ENCODE results near the gene ARPC5L.
A peak's percentile ranks its signal among the peaks of the same experiment; 100 is the strongest.

Gene ARPC5L

GRCh38 chr9:124868511-124869465, 6.9 kb downstream of the ARPC5L start:
- DNase-seq = peak; percentile 90

DNA sequence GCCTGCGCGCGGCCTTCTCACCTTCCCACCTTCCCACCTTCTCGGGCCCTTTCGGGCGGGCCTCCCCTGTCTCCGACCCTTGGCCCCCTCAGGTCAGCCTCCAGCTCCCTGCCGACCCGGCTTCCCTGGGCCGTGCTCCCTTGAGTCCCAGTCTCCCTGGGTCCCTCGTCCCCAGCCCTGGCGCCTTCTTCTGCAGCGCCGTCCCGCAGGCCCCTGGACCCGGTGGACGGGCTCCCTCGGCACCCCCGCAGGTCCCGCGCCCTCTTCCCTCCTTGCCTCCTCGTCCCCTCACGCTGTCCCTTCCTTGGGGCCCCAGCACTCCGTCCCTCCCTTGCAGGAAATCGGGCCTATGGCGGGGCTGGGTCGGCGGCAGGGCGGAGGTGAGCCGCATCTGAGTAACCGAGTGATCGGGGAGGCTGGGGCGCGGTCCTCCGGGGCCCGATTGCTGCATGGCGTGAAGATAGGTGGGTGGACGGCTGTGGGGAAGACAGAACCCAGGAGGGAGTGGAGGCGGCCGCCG, 7.6 kb downstream of the ARPC5L start:
- DNase-seq = peak; percentile 31

DNA sequence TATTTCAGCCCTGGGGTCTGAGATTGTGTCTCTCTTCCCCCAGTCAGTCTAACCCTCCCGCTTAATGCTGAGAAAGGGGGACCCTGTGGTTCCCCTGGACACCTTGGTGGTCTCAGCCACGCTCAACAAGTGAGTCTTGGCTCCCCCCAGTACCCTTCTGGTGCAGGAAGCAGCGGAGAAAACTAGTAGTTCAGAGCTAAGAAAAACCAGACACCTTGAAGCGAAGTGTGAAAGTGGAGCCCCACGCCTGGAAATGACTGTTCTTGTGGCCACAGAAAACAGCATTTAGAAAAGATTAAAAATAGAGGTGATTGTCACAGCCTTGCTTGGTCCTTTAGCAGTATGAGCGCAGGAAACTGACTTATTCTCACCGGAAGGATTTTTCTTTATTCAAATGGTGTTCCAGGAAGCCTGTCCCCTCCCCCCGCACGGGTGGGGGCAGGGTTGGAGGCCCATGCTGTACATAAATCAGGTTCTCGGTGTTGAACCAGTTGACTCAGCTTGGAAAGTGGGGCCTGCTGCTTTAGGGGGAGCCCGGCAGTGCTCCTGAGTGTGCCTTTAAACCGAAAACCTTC, 8.1 kb downstream of the ARPC5L start:
- DNase-seq = peak; percentile 44

DNA sequence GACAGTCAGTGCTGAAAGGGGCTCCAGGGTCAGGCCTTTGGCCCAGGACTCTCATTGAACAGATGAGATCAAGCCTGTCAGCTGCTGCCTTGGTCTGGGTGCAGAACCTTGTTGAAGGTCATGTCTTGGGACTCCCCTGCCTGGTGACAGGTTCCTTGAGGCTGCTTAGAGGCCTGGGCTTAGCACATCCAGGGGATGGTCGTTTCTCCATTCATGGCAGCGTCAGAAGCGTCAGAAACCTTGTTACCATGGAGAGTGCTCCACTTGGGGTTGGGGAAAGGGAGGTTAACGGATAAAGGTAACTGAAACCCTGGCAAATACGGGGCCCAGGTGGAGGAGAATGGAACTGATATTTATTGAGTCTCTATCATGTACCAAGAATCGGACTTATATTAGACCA, 8.8 kb downstream of the ARPC5L start:
- no peak for DNase-seq

DNA sequence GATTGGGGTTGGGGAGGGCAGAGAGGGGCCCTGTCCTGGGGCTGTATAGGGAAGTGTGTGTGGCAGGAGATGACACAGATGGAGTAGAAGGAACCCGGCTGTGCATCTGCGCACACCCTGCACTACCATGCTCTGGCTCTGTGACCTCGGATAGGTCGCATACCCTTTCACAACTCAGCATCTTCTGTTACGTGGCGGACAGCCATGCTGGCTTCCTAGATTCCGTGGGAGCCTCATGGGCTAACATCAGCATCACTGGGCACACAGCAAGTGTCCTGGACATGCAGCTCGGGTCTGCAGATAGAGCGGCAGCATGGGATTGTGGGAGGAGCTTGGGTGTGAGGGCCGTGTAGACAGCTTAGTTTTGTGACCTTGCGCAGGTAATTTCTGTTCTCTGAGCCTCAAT, 9.2 kb downstream of the ARPC5L start:
- no peak for DNase-seq

DNA sequence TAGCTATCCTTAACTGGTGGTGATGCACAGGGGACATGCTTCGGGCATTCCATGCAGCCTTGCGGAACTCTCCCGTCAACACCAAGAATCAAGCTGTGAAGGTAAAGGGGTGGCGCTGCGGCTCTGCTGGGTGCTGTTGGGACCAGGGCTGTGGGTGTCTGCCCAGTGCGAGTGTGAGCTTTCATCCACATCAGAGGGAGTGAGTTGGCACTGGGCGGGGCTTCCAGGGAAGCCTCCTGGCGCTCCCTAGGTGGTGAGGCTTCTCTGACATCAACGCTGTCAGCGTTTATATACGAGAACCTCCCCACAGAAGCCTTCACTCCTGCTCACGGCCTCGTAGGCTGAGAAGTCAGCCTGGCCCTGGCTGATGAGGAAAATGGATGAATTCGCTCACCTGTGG, 11.7 kb downstream of the ARPC5L start:
- DNase-seq = no peak

DNA sequence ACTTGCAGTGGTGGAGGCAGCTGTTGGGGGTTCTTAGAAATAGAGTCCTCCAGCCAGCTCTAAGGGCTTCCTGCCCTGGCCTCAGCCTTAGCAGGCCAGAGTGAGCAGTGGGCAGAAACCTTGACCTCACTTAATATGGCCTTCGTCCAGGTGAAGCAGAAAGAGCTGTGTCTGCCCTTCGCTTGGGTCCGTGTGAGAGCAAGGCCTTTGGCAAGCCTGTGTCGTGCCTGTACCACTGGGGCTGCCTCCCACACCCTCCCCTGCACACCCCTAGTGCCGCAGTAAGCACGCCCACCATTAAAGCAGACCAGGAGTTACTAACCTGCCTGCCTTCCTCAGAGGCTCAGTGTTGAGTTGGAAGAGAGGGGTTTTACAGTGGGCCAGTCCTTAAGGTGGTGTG, 13.6 kb downstream of the ARPC5L start:
- DNase-seq = no peak

DNA sequence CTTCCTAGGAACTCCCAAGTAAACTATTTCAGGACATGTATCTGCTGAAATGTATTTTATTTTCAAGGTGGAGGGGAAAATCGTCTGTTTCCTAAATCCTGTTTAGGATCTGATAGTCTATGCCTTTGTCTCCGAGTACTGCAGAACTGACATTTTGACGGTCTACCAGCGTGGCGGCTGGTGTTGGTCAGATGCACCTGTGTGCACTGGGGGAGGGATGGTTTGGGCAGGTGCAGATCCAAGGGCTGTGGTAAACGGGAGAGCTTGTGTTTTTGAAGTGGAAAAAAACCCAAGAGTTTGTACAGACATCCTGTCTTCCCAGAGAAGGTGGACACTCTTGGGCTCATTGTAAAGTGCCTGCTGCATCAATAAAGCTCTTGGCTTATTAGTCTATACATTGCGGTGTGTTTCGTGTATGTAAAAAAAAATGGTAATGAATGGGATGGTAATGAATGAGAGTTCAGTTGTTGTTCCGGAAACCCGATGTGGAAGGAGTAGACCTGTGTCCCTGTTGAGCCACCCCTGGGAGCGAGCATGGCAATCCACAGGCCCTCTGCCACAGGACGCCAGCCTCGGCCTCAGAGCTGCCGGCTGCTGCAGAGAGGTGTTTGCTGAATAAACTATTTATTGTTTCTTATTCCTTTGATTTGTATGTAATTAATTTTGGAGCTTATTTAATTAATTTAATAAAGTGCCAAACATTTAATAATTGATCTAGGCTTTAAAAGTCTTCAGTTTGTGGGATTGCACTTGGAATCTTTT, 15.3 kb downstream of the ARPC5L start:
- DNase-seq = no peak

GRCh38 chr9:124878021-124878420, 16.1 kb downstream of the ARPC5L start:
- no peak for DNase-seq

- DNase-seq = no peak
Measured at GRCh38 chr9:124878518-124878917, 16.6 kb downstream of the ARPC5L start.

DNA sequence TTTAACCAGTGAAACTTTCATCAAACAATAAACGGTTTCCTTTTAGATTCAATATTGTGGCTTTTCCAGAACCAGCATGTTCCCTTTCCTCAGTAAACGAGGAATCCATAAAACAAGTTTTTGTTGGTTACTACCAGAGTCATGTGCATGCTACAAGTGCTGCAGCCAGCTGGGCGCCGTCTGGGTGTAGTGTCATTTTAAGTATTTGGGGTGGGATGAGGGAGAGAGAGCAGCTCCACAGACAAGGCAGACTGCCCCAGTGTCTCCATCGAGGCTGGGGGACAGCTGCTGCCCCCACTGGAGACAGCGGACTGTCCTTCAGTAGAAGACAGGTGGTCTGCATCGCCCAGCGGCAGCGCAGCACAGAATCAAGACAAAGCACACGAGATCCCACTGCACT, 17.3 kb downstream of the ARPC5L start:
- DNase-seq = no peak

- no peak for DNase-seq
Measured at GRCh38 chr9:124880501-124880900, 18.6 kb downstream of the ARPC5L start.

DNA sequence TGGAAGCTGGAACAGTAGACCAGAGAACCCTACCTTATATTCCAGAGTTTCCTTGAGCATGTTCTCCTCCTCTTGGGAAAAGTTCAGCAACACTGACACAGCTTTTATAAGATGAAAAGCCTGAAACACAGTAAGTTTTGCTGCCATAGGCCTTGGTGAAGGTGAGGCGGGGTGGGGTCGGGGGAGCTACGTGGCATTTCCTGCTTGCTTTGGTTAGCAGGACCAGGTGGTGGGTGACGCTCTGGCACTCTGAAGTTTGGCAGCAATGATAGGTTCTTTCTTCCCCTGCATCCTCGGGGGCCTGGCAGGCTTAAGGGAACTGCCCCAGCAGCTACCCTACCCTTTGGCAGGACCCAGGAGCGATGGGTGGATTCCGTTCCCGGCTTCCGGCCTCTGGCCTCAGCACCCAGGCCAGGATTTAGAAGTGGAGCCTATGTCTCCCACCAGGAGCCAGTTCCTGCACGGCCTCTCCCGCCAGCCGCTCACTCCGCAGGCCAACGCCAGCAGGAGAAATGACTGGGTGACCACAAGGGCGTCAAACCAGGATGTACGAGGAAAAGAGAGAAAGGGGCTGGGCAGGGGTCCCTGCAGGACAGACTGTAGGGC, 19.3 kb downstream of the ARPC5L start:
- no peak for DNase-seq

DNA sequence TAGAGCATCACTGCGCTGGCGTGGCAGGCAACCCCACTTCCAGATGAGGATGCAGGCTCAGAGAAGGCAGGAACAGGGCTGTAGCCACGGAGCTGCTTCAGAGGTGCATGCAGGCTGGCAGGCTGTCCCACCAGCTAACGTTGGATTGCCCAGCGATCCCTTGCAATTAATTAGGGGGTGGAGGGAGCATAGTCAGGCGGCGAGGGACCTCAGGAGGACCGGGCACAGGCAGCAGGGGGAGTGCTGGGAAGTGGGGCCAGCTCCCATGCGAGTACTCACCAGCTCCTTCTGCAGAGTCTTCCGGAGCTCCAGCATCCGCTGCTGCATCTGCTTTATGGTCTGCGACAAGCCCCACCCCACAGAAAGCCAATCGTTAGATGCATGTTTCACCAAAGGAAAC, 20.3 kb downstream of the ARPC5L start:
- no peak for DNase-seq

- no peak for DNase-seq
Measured at GRCh38 chr9:124884376-124884775, 22.4 kb downstream of the ARPC5L start.

- no peak for DNase-seq
Measured at GRCh38 chr9:124885551-124885950, 23.6 kb downstream of the ARPC5L start.

- no peak for DNase-seq
Measured at GRCh38 chr9:124886461-124886860, 24.5 kb downstream of the ARPC5L start.

GRCh38 chr9:124886866-124887492, 25.0 kb downstream of the ARPC5L start:
- DNase-seq = no peak

DNA sequence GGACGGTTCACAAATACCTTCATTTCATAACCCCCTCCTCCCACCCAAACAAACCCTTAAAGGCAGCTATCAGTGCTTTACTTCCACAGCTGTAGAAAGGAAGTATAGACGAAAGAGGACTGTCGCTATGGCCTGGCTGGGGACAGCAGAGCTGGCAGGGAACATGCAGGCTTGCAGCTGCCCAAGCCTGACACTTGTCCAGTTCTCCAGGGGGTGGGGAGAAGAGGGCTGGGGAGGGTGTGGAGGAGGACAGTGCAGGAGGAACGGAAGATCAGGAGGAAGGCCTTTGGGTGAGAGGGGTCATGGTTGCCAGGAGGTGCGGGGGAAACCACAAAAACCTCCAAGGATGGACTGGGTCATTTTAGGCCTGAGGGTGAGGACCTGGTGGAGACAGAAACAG, 25.9 kb downstream of the ARPC5L start:
- DNase-seq = no peak

- no peak for DNase-seq
Measured at GRCh38 chr9:124889006-124889405, 27.1 kb downstream of the ARPC5L start.

DNA sequence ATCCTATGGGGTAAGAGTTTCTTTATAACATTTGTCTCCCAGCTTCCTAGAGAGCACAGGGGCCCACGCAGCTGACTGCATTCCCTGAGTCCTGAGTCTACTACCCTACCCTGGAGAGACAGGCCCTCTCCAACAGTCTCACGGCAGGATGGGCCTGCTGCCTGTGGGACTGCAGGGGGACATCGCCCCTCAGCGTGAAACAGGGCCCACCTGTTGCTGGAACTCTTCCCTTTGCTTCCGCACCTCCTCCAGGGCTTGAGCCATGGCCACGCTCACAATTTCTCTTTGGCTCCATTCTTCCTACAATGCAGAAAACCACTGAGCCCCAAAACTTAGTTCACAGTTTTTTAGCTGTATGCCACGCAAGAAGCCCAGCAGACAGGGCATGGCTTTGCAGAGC, 28.2 kb downstream of the ARPC5L start:
- no peak for DNase-seq

- no peak for DNase-seq
Measured at GRCh38 chr9:124894035-124894740, 32.3 kb downstream of the ARPC5L start.
